H9 (cell line): ENCODE results near the gene NEK7. TPM values are rescaled to one million over a fixed set of nuclear protein-coding genes. Genes with fewer than 3 reads are reported as not detected.

Experiments
- DNase-seq: peaks from one replicate; pipeline ENCODE4 v3.0.0-alpha.2; 2017
- H2AFZ ChIP-seq: one replicate; pipeline ENCODE4 v1.6.1; 2013; ENCODE audit warnings: mild to moderate bottlenecking, low read length, control low read depth, moderate library complexity
- H2AK5ac ChIP-seq: 2 replicates; pipeline ENCODE4 v1.6.1; 2013; ENCODE audit warnings: low read length, control low read depth, mixed read lengths; ENCODE audit not compliant: insufficient read length
- H2BK120ac ChIP-seq: one replicate; pipeline ENCODE4 v1.6.1; 2013; ENCODE audit warnings: low read depth, mild to moderate bottlenecking, low read length, control low read depth, inconsistent platforms; ENCODE audit not compliant: poor library complexity, severe bottlenecking
- H2BK12ac ChIP-seq: 2 replicates; pipeline ENCODE4 v1.6.1; 2013; ENCODE audit warnings: low read length, control low read depth, mixed read lengths, low read depth; ENCODE audit not compliant: insufficient read length
- H2BK15ac ChIP-seq: 2 replicates; pipeline ENCODE4 v1.6.1; 2013; ENCODE audit warnings: low read depth, low read length, control low read depth
- H2BK20ac ChIP-seq: one replicate; pipeline ENCODE4 v1.6.1; 2013; ENCODE audit warnings: low read depth, mild to moderate bottlenecking, low read length, control low read depth, inconsistent platforms; ENCODE audit not compliant: poor library complexity, severe bottlenecking
- H2BK5ac ChIP-seq: 2 replicates; pipeline ENCODE4 v1.6.1; 2013; ENCODE audit warnings: low read length, control low read depth, mixed read lengths; ENCODE audit not compliant: insufficient read length
- H3K14ac ChIP-seq: 2 replicates; pipeline ENCODE4 v1.6.1; 2013; ENCODE audit warnings: low read length, control low read depth; ENCODE audit not compliant: insufficient read depth
- H3K18ac ChIP-seq: 2 replicates; pipeline ENCODE4 v1.6.1; 2013; ENCODE audit warnings: low read depth, mild to moderate bottlenecking, mixed read lengths, low read length, control low read depth; ENCODE audit not compliant: insufficient read length
- H3K23ac ChIP-seq: 2 replicates; pipeline ENCODE4 v1.6.1; 2013; ENCODE audit warnings: low read length, control low read depth, mixed read lengths, low read depth; ENCODE audit not compliant: insufficient read length
- H3K23me2 ChIP-seq: 2 replicates; pipeline ENCODE4 v1.6.1; 2013; ENCODE audit warnings: low read depth, mild to moderate bottlenecking, mixed read lengths, low read length, control low read depth; ENCODE audit not compliant: insufficient read length, poor library complexity, severe bottlenecking
- H3K27ac ChIP-seq: 2 replicates; pipeline ENCODE4 v1.5.1; 2013; ENCODE audit warnings: low read length, control low read depth, mixed read lengths, low read depth; ENCODE audit not compliant: insufficient read length
- H3K27me3 ChIP-seq: 2 replicates; pipeline ENCODE4 v1.6.1; 2013; ENCODE audit warnings: low read length, control low read depth, inconsistent platforms; ENCODE audit not compliant: insufficient read depth
- H3K4ac ChIP-seq: 2 replicates; pipeline ENCODE4 v1.6.1; 2013; ENCODE audit warnings: low read depth, mild to moderate bottlenecking, control low read depth, inconsistent platforms, low read length, moderate library complexity
- H3K4me1 ChIP-seq: 2 replicates; pipeline ENCODE4 v1.6.1; 2013; ENCODE audit warnings: low read length, control low read depth, inconsistent platforms; ENCODE audit not compliant: insufficient read depth
- H3K4me2 ChIP-seq: 2 replicates; pipeline ENCODE4 v1.6.1; 2013; ENCODE audit warnings: low read length, control low read depth, mixed read lengths; ENCODE audit not compliant: insufficient read length, insufficient read depth
- H3K56ac ChIP-seq: 2 replicates; pipeline ENCODE4 v1.6.1; 2013; ENCODE audit warnings: low read depth, mild to moderate bottlenecking, mixed read lengths, low read length, control low read depth; ENCODE audit not compliant: insufficient read length
- H3K79me1 ChIP-seq: 2 replicates; pipeline ENCODE4 v1.6.1; 2013; ENCODE audit warnings: low read depth, mild to moderate bottlenecking, moderate library complexity, low read length, control low read depth, inconsistent platforms; ENCODE audit not compliant: insufficient read depth, poor library complexity, severe bottlenecking
- H3K79me2 ChIP-seq: 2 replicates; pipeline ENCODE4 v1.6.1; 2013; ENCODE audit warnings: low read length, control low read depth, inconsistent platforms; ENCODE audit not compliant: insufficient read depth
- H3K9ac ChIP-seq: 2 replicates; pipeline ENCODE4 v1.6.1; 2013; ENCODE audit warnings: low read length, control low read depth, mixed read lengths; ENCODE audit not compliant: insufficient read length; ENCODE audit errors: extremely low read depth
- H3K9me3 ChIP-seq: one replicate; pipeline ENCODE4 v1.6.1; 2013; ENCODE audit warnings: low read depth, low read length, inconsistent platforms; ENCODE audit not compliant: control insufficient read depth
- H3T11ph ChIP-seq: one replicate; pipeline ENCODE4 v1.6.1; 2013; ENCODE audit warnings: mild to moderate bottlenecking, low read length, control low read depth, inconsistent platforms
- H4K20me1 ChIP-seq: one replicate; pipeline ENCODE4 v1.6.1; 2013; ENCODE audit not compliant: control insufficient read depth, insufficient read length, insufficient read depth
- H4K5ac ChIP-seq: 2 replicates; pipeline ENCODE4 v1.6.1; 2013; ENCODE audit warnings: low read depth, mild to moderate bottlenecking, mixed read lengths, low read length, control low read depth; ENCODE audit not compliant: insufficient read length
- H4K8ac ChIP-seq: replicated peaks from 2 replicates; pipeline ENCODE4 v1.6.1; 2013; ENCODE audit warnings: low read length, control low read depth, mixed read lengths, low read depth; ENCODE audit not compliant: insufficient read length
- H4K91ac ChIP-seq: 2 replicates; pipeline ENCODE4 v1.6.1; 2013; ENCODE audit warnings: low read depth, mild to moderate bottlenecking, moderate library complexity, mixed read lengths, low read length, control low read depth; ENCODE audit not compliant: insufficient read length
- H3K27ac Mint-ChIP-seq, 3 experiments: 2 replicates in 2 of 3; 3 replicates in 1 of 3; pipeline ENCODE4 v1.8.0; 2020 to 2021; ENCODE audit warnings: mixed read lengths in 3 of 3, mild to moderate bottlenecking in 1 of 3, moderate library complexity in 1 of 3
- H3K27me3 Mint-ChIP-seq: 2 replicates; pipeline ENCODE4 v1.8.0; 2021; ENCODE audit warnings: low read depth, mild to moderate bottlenecking, moderate library complexity, mixed read lengths
- H3K36me3 Mint-ChIP-seq, 3 experiments: 2 replicates in 2 of 3; 3 replicates in 1 of 3; pipeline ENCODE4 v1.8.0; 2020 to 2021; ENCODE audit warnings: low read depth in 3 of 3, mixed read lengths in 3 of 3; ENCODE audit not compliant: insufficient read depth in 1 of 3
- H3K4me1 Mint-ChIP-seq, 2 experiments: 2 replicates each; pipeline ENCODE4 v1.8.0; 2020; ENCODE audit warnings: mixed read lengths in 2 of 2
- H3K4me3 Mint-ChIP-seq, 2 experiments: 2 replicates in 1 of 2; 3 replicates in 1 of 2; pipeline ENCODE4 v1.8.0; 2020 to 2021; ENCODE audit warnings: mild to moderate bottlenecking in 2 of 2, mixed read lengths in 2 of 2, moderate library complexity in 1 of 2
- H3K9me3 Mint-ChIP-seq, 2 experiments: 2 replicates in 1 of 2; 3 replicates in 1 of 2; pipeline ENCODE4 v1.8.0; 2020; ENCODE audit warnings: mild to moderate bottlenecking in 2 of 2, mixed read lengths in 2 of 2, moderate library complexity in 1 of 2
- WGBS: extraction: QIAGEN DNeasy Blood & Tissue Kit; methylation state at CpG from one replicate; pipeline ENCODE4 v1.1.7; 2013; ENCODE audit warnings: missing lambda C conversion rate, low lambda C conversion rate, mixed read lengths; ENCODE audit not compliant: insufficient read length; ENCODE audit errors: extremely low coverage; 5-methylcytosine and 5-hydroxymethylcytosine counted together
- total RNA-seq: library from RNA; stranded (reverse); gene quantifications from 2 replicates; pipeline ENCODE4 v1.2.1, GENCODE V29; 2021
- TF ChIP-seq, protein P1 (sequence below): fragments of 200-600 bp; sonication (generic); conservative IDR thresholded peaks from 3 replicates; pipeline ENCODE4 v1.8.0; 2021; ENCODE audit warnings: antibody characterized with exemption, mild to moderate bottlenecking

NEK7 gene
- total RNA-seq, 1 experiment from 2014 or later: 9.6 TPM

DNA sequence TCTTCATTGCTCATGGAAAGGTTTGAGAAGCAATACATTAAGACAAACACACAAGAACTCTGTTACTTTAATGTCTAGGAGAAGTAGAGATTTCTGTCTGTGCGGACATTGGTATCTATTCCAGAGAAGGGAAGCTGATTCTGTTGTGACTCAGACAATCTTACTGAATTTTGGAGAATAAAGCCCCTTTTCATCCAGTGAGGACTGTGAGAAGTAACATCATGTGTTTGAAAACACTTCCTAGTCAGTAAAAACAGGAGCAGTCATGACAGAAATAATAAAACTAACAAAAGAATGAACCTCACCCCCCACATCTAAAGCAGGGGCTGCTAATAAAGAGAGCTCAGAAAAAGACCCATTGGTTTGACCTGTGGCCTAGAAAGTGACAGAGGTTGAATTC is 46.6 kb downstream of the NEK7 start:
- Mint-ChIP-seq H3K27me3 (no peaks in the 10 kb centered on the region), H3K9me3 (no peaks in the 10 kb centered on the region), H3K27ac (peak overlapping the region in 1 of 3 experiments; percentile 49; a peak in 1 of 7 replicates), H3K36me3 (0 out of 7 replicates have a peak, but pooled peaks cover 0 to 3% (median 0%) of the 10 kb centered on the region in 3 experiments), H3K4me1 (peaks cover 4 to 8% of the 10 kb centered on the region in 2 experiments; a peak in 3 of 4 replicates), H3K4me3 (no peak overlapping the region)
- H2AFZ ChIP-seq: no peak overlapping the region
- no CpG with 5 or more reads among the region's 1 CpG for WGBS
- no peak overlapping the region for H3K9ac ChIP-seq
- no peak overlapping the region for H4K5ac ChIP-seq
- DNase-seq: no peak
- H4K20me1 ChIP-seq: no peaks in the 10 kb centered on the region
- H3K79me2 ChIP-seq: no peaks in the 10 kb centered on the region; the same call in 1 of the 2 replicates
- H3K14ac ChIP-seq: no peak overlapping the region
- H3K4me1 ChIP-seq: no peaks in the 10 kb centered on the region
- no peak overlapping the region for H4K8ac ChIP-seq
- H3K23ac ChIP-seq: no peak overlapping the region
- peaks cover 4% of the 10 kb centered on the region for H3K79me1 ChIP-seq
- no peak overlapping the region for H3T11ph ChIP-seq
- no peak overlapping the region for H2BK20ac ChIP-seq
- no peak overlapping the region for H3K4me2 ChIP-seq
- no peaks in the 10 kb centered on the region for H3K9me3 ChIP-seq
- H2BK120ac ChIP-seq: no peak overlapping the region
- H3K23me2 ChIP-seq: no peaks in the 10 kb centered on the region
- no peak overlapping the region for H2BK5ac ChIP-seq
- no peak overlapping the region for H3K56ac ChIP-seq
- no peak overlapping the region for H2AK5ac ChIP-seq
- TF ChIP-seq, protein P1, sequence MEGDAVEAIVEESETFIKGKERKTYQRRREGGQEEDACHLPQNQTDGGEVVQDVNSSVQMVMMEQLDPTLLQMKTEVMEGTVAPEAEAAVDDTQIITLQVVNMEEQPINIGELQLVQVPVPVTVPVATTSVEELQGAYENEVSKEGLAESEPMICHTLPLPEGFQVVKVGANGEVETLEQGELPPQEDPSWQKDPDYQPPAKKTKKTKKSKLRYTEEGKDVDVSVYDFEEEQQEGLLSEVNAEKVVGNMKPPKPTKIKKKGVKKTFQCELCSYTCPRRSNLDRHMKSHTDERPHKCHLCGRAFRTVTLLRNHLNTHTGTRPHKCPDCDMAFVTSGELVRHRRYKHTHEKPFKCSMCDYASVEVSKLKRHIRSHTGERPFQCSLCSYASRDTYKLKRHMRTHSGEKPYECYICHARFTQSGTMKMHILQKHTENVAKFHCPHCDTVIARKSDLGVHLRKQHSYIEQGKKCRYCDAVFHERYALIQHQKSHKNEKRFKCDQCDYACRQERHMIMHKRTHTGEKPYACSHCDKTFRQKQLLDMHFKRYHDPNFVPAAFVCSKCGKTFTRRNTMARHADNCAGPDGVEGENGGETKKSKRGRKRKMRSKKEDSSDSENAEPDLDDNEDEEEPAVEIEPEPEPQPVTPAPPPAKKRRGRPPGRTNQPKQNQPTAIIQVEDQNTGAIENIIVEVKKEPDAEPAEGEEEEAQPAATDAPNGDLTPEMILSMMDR: no peak
- H4K91ac ChIP-seq: no peak overlapping the region
- no peak overlapping the region for H3K27ac ChIP-seq
- no peaks in the 10 kb centered on the region for H3K27me3 ChIP-seq
- no peak overlapping the region for H3K18ac ChIP-seq
- no peak overlapping the region for H3K4ac ChIP-seq
- H2BK15ac ChIP-seq: no peak overlapping the region
- no peak overlapping the region for H2BK12ac ChIP-seq
